Omental fat pad (tissue), 4 donors: ENCODE data around the gene AREG. TPM values are rescaled to one million over a fixed set of nuclear protein-coding genes. Genes with fewer than 3 reads are reported as not detected.

ENCODE experiments used
- ATAC-seq: fragments of 150-250 bp; one replicate; pipeline ENCODE4 v1.9.1; 2016; ENCODE audit warnings: mild to moderate bottlenecking, moderate library complexity; ENCODE audit not compliant: low FRiP score
- DNase-seq: peaks from one replicate; pipeline ENCODE4 v3.0.0-alpha.2; 2019; ENCODE audit warnings: low spot score
- total RNA-seq, 4 donors: library from RNA; depleted of rRNA; stranded (reverse); fragments of >200 nt; gene quantifications; one replicate each; pipeline ENCODE4 v1.1.0, GENCODE V29; 2016
- TF ChIP-seq, protein P1 (sequence below), 3 donors: fragments of 450-650 bp; IDR thresholded peaks; one replicate each; pipeline ENCODE4 v1.5.1; 2016 to 2017; ENCODE audit warnings: antibody characterized with exemption in 3 of 3, mild to moderate bottlenecking in 3 of 3, moderate library complexity in 2 of 3

The AREG gene
- total RNA-seq, 4 donors from 2014 or later, result 31.2 to 202 (median 43.7) TPM

GRCh38 chr4:74483226-74483911 lies 38.4 kb downstream of the AREG start:
- no peak for ATAC-seq
- DNase-seq, result no peak
- TF ChIP-seq, protein P1, sequence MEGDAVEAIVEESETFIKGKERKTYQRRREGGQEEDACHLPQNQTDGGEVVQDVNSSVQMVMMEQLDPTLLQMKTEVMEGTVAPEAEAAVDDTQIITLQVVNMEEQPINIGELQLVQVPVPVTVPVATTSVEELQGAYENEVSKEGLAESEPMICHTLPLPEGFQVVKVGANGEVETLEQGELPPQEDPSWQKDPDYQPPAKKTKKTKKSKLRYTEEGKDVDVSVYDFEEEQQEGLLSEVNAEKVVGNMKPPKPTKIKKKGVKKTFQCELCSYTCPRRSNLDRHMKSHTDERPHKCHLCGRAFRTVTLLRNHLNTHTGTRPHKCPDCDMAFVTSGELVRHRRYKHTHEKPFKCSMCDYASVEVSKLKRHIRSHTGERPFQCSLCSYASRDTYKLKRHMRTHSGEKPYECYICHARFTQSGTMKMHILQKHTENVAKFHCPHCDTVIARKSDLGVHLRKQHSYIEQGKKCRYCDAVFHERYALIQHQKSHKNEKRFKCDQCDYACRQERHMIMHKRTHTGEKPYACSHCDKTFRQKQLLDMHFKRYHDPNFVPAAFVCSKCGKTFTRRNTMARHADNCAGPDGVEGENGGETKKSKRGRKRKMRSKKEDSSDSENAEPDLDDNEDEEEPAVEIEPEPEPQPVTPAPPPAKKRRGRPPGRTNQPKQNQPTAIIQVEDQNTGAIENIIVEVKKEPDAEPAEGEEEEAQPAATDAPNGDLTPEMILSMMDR (IDR thresholded peaks at IDR 0.05), result no peak

GRCh38 chr4:74486905-74487304 lies 42.0 kb downstream of the AREG start:
- DNase-seq, result no peak
- no peak for ATAC-seq
- TF ChIP-seq, protein P1 (IDR thresholded peaks at IDR 0.05), result no peak

DNA sequence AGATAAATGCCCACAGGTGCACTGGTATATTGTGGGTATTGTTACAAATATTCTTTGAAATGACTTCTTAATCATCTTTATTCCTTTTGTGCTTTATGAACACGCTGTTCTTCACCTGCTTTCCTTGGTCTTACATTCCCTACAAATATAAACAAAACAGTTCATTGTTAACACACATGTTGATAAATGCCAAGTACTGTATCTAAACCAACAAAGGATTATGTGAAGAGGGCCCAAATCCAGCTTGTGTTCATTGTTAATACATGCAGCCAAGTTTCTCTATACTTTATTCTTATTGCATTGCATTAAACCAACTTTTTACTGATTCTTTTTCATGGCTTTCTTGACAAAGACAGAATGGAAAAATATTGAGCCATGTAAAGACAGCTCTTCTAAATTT lies 42.8 kb downstream of the AREG start:
- TF ChIP-seq, protein P1 (IDR thresholded peaks at IDR 0.05), result no peak
- DNase-seq, result no peak
- no peak for ATAC-seq

- DNase-seq (no peak), ATAC-seq (no peak)
- TF ChIP-seq, protein P1 (IDR thresholded peaks at IDR 0.05), result no peak
Measured at GRCh38 chr4:74490736-74491135, 45.8 kb downstream of the AREG start.

GRCh38 chr4:74499986-74500781 lies 55.2 kb downstream of the AREG start:
- DNase-seq (no peak), ATAC-seq (no peak)
- TF ChIP-seq, protein P1 (IDR thresholded peaks at IDR 0.05), result no peak

DNA sequence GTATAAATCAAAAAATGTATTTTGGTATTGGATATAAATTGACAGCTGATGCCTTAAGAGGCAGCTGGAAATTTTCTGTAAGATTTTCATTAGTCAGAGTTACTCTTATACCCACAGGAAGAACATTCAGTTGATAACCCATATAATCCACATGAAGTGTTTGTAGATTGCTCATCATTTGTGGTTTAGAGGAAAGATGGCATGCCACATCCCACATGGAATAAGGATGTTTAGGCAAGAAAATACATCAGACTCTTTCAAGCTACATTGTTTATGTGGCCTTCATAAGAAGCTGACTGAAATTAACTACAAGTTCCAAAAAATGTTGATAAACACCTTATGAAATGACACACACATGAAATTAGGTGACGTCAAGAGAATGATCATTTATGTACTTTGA lies 56.6 kb downstream of the AREG start:
- TF ChIP-seq, protein P1 (IDR thresholded peaks at IDR 0.05), result no peak
- DNase-seq, result no peak
- no peak for ATAC-seq
